ENCODE results near the gene GALNS. TPM values are rescaled to one million over a fixed set of nuclear protein-coding genes. Genes with fewer than 3 reads are reported as not detected.

GALNS gene
- total and polyA plus RNA-seq, 2 of the 13 experiments (the other 11 are each of a cell fraction or from before 2014, with no cell fraction given): 9.2 to 9.8 TPM

- in situ Hi-C loops (cut with HindIII; ENCODE audit: extremely low pct_ligation_motif_present, low pct_unique_long_range_greater_than_20kb): no loop called here
- WGBS (ENCODE audit: low lambda C conversion rate): 12% methylated on average over 11 of the region's 19 CpGs
- TF ChIP-seq ZNF550 (CRISPR knock-in tag; IDR thresholded peaks at IDR 0.05; ENCODE audit: borderline replicate concordance) (no peak), NFE2L1 (CRISPR knock-in tag; IDR thresholded peaks at IDR 0.05; ENCODE audit: borderline replicate concordance) (no peak), DDIT3 (CRISPR knock-in tag; IDR thresholded peaks at IDR 0.05) (no peak), ZNF296 (CRISPR knock-in tag; conservative IDR thresholded peaks at IDR 0.05) (no peak), FOXM1 (CRISPR knock-in tag; IDR thresholded peaks at IDR 0.05) (no peak), ZNF280B (CRISPR knock-in tag; IDR thresholded peaks at IDR 0.05; ENCODE audit: borderline replicate concordance) (no peak), ZNF629 (CRISPR knock-in tag; conservative IDR thresholded peaks at IDR 0.05) (no peak), ZNF496 (CRISPR knock-in tag; IDR thresholded peaks at IDR 0.05; ENCODE audit: insufficient replicate concordance) (no peak), CENPBD1 (CRISPR knock-in tag; IDR thresholded peaks at IDR 0.05; ENCODE audit: borderline replicate concordance, low read depth) (no peak), NFE2L2 (IDR thresholded peaks at IDR 0.05; ENCODE audit: low read length) (no peak), DPF2 (CRISPR knock-in tag; IDR thresholded peaks at IDR 0.05; ENCODE audit: borderline replicate concordance, low read depth) (no peak), ZNF839 (CRISPR knock-in tag; IDR thresholded peaks at IDR 0.05; ENCODE audit: borderline replicate concordance) (no peak), ZNF580 (CRISPR knock-in tag; IDR thresholded peaks at IDR 0.05; ENCODE audit: borderline replicate concordance, low read depth) (no peak), ZNF274 (CRISPR knock-in tag; IDR thresholded peaks at IDR 0.05) (no peak), FUBP1 (CRISPR knock-in tag; IDR thresholded peaks at IDR 0.05; ENCODE audit: borderline replicate concordance) (no peak), ATM (IDR thresholded peaks at IDR 0.05; ENCODE audit: borderline replicate concordance) (no peak), SOX6 (IDR thresholded peaks at IDR 0.05) (no peak), SOX6 (CRISPR knock-in tag; IDR thresholded peaks at IDR 0.05) (no peak), ZNF569 (CRISPR knock-in tag; IDR thresholded peaks at IDR 0.05; ENCODE audit: borderline replicate concordance) (no peak)
These were observed 36.6 kb upstream of the GALNS start for GRCh38 chr16:88893127-88893968.

More at GRCh38 chr16:88893127-88893968, 36.6 kb upstream of the GALNS start:
- Histone ChIP-seq H4K20me1 (ENCODE audit: insufficient read depth, low read length) (peaks cover 4% of the 10 kb centered on the region; the same call in 1 of the 2 replicates), H2AFZ (ENCODE audit: low read length) (no peak overlapping the region), H3K27ac (ENCODE audit: extremely low read length, insufficient read depth, low read length) (no peak overlapping the region), H3K27me3 (ENCODE audit: control insufficient read depth in 1 of 2, insufficient read depth in 2 of 2, low read length in 2 of 2) (peaks cover 52 to 92% of the 10 kb centered on the region in 2 experiments), H3K36me3 (replicated peaks in 1 of 2; ENCODE audit: control insufficient read depth in 1 of 2, insufficient read depth in 2 of 2, low read length in 2 of 2) (no peaks in the 10 kb centered on the region), H3K9me3 (ENCODE audit: low read length) (no peaks in the 10 kb centered on the region), H3K79me2 (ENCODE audit: insufficient read depth, low read length) (no peaks in the 10 kb centered on the region), H3K4me1 (ENCODE audit: insufficient read depth, low read length) (no peaks in the 10 kb centered on the region), H3K4me3 (replicated peaks in 1 of 3; ENCODE audit: insufficient read depth in 1 of 3, low read depth in 2 of 3, low read length in 3 of 3) (no peak overlapping the region), H3K4me2 (ENCODE audit: low read depth, low read length) (no peak overlapping the region), H3K9ac (ENCODE audit: insufficient read depth, low read depth, low read length) (no peak overlapping the region)
- POLR2A ChIA-PET: no interaction called here
- FAIRE-seq (no peak), DNase-seq (ENCODE audit: low spot score) (no peak), ATAC-seq (peak; percentile 7; the same call in 2 of the 3 replicates)
- intact Hi-C loops (cut with micrococcal nuclease; ENCODE audit: unreplicated experiment): no loop called here
- no TSS peak for BruUV-seq (replicated peaks)
- CTCF ChIA-PET (ENCODE audit: low intra/inter-chr PET ratio, low total read pairs): no interaction called here
